OCI-LY3 (cell line): ENCODE measurements around the gene ATP6V1G2.

ENCODE experiments used
- CTCF ChIP-seq: fragments of 200-600, 300-600 bp; sonication (generic); IDR thresholded peaks from 2 replicates; pipeline ENCODE4 v1.5.1; 2014; ENCODE audit warnings: antibody characterized with exemption, low read length, low read depth
- EZH2phosphoT487 ChIP-seq: fragments of 200-600 bp; shearing (Covaris generic); IDR thresholded peaks from 2 replicates; pipeline ENCODE4 v1.6.1; 2018; ENCODE audit warnings: antibody characterized with exemption, mixed run types, low read depth

GRCh38 chr6:31575952-31576685 is 29.7 kb upstream of the ATP6V1G2 start:
- TF ChIP-seq CTCF (no peak), EZH2phosphoT487 (no peak)
